ENCODE data around the gene SPIRE1.

DNA sequence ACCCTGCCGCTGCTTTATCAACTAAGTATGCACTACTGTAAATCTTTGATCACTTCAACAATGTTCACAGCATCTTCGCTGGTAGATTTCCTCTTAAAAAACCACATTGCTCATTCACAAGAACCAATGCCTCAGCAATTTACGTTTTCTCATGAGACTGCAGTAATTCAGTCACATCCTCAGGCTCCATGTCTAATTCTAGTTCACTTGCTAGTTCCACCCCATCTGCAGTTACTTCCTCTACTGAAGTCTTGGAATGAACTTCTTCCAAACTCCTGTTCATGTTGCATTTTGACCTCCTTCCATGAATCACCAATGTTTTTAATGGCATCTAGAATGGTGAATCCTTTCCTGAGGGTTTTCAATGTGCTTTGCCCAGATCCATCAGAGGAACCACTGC is 214.4 kb downstream of the SPIRE1 start:
- TF ChIP-seq BACH2 (CRISPR knock-in tag; IDR thresholded peaks at IDR 0.05; ENCODE audit: borderline replicate concordance) (no peak), ZC3H10 (CRISPR knock-in tag; IDR thresholded peaks at IDR 0.05) (no peak), OSR1 (CRISPR knock-in tag; IDR thresholded peaks at IDR 0.05) (no peak), RARB (CRISPR knock-in tag; IDR thresholded peaks at IDR 0.05) (no peak), ZNF70 (CRISPR knock-in tag; IDR thresholded peaks at IDR 0.05) (no peak), TCF4 (CRISPR knock-in tag; IDR thresholded peaks at IDR 0.05; ENCODE audit: borderline replicate concordance) (no peak), ZNF8 (CRISPR knock-in tag; IDR thresholded peaks at IDR 0.05) (no peak), ZFP30 (CRISPR knock-in tag; IDR thresholded peaks at IDR 0.05) (no peak), ARNTL (CRISPR knock-in tag; IDR thresholded peaks at IDR 0.05; ENCODE audit: borderline replicate concordance, low read depth) (no peak)
- TF ChIP-seq, protein P1, sequence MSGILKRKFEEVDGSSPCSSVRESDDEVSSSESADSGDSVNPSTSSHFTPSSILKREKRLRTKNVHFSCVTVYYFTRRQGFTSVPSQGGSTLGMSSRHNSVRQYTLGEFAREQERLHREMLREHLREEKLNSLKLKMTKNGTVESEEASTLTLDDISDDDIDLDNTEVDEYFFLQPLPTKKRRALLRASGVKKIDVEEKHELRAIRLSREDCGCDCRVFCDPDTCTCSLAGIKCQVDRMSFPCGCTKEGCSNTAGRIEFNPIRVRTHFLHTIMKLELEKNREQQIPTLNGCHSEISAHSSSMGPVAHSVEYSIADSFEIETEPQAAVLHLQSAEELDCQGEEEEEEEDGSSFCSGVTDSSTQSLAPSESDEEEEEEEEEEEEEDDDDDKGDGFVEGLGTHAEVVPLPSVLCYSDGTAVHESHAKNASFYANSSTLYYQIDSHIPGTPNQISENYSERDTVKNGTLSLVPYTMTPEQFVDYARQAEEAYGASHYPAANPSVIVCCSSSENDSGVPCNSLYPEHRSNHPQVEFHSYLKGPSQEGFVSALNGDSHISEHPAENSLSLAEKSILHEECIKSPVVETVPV (CRISPR knock-in tag; IDR thresholded peaks at IDR 0.05): no peak
- TF ChIP-seq, protein P2, sequence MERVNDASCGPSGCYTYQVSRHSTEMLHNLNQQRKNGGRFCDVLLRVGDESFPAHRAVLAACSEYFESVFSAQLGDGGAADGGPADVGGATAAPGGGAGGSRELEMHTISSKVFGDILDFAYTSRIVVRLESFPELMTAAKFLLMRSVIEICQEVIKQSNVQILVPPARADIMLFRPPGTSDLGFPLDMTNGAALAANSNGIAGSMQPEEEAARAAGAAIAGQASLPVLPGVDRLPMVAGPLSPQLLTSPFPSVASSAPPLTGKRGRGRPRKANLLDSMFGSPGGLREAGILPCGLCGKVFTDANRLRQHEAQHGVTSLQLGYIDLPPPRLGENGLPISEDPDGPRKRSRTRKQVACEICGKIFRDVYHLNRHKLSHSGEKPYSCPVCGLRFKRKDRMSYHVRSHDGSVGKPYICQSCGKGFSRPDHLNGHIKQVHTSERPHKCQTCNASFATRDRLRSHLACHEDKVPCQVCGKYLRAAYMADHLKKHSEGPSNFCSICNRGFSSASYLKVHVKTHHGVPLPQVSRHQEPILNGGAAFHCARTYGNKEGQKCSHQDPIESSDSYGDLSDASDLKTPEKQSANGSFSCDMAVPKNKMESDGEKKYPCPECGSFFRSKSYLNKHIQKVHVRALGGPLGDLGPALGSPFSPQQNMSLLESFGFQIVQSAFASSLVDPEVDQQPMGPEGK (CRISPR knock-in tag; IDR thresholded peaks at IDR 0.05; ENCODE audit: borderline replicate concordance): no peak
- TF ChIP-seq, protein P3, sequence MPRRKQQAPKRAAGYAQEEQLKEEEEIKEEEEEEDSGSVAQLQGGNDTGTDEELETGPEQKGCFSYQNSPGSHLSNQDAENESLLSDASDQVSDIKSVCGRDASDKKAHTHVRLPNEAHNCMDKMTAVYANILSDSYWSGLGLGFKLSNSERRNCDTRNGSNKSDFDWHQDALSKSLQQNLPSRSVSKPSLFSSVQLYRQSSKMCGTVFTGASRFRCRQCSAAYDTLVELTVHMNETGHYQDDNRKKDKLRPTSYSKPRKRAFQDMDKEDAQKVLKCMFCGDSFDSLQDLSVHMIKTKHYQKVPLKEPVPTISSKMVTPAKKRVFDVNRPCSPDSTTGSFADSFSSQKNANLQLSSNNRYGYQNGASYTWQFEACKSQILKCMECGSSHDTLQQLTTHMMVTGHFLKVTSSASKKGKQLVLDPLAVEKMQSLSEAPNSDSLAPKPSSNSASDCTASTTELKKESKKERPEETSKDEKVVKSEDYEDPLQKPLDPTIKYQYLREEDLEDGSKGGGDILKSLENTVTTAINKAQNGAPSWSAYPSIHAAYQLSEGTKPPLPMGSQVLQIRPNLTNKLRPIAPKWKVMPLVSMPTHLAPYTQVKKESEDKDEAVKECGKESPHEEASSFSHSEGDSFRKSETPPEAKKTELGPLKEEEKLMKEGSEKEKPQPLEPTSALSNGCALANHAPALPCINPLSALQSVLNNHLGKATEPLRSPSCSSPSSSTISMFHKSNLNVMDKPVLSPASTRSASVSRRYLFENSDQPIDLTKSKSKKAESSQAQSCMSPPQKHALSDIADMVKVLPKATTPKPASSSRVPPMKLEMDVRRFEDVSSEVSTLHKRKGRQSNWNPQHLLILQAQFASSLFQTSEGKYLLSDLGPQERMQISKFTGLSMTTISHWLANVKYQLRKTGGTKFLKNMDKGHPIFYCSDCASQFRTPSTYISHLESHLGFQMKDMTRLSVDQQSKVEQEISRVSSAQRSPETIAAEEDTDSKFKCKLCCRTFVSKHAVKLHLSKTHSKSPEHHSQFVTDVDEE (CRISPR knock-in tag; IDR thresholded peaks at IDR 0.05): no peak
